ENCODE results near the gene CCDC154. TPM values are rescaled to one million over a fixed set of nuclear protein-coding genes. Genes with fewer than 3 reads are reported as not detected.

CCDC154 gene
- total RNA-seq, 1 experiment from 2014 or later, result not detected

DNA sequence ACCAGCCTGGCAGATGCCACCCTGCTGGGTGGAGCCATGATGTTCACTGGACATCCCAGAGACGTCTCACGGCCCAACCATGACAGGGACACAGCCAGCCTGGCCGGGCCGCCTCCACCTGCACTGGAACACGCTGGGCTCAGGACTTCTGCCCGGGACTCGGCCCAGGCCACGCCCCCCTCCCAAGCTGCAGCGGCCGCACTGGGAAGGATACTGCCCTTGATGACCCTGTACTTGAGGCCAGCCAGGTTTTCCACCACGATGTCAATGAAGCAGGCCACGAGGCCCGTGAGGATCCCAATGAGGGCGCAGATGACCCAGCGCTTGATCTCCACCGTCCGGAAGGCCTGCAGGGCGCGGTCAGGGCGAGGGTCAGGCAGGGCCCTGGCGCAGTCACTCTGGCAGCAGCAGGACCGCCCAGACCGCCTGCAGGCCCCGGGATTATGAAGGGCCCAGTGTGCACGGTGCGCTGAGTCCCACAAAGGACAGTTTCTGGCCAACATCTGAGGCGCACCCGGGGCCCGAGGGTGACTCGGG is 16.3 kb upstream of the CCDC154 start:
- Histone ChIP-seq H4K20me1 (ENCODE audit: insufficient read depth, low read depth, low read length) (no peaks in the 10 kb centered on the region), H3K9me2 (replicated peaks; ENCODE audit: insufficient read depth, low read length) (no peaks in the 10 kb centered on the region), H3K4me2 (ENCODE audit: low read depth, low read length, poor library complexity, severe bottlenecking) (no peak overlapping the region), H3K79me2 (ENCODE audit: low read length) (no peaks in the 10 kb centered on the region), H3K27me3 (ENCODE audit: low read length) (no peaks in the 10 kb centered on the region), H3K4me1 (ENCODE audit: low read length) (no peaks in the 10 kb centered on the region), H3K9me3 (ENCODE audit: low read length) (no peaks in the 10 kb centered on the region), H3K4me3 (ENCODE audit: low read length) (no peak overlapping the region), H3K9ac (ENCODE audit: low read length) (no peak overlapping the region), H3K27ac (ENCODE audit: low read length) (no peak overlapping the region), H2AFZ (ENCODE audit: low read length) (no peak overlapping the region), H3K36me3 (ENCODE audit: insufficient read depth, low read length) (no peaks in the 10 kb centered on the region)
- no peak for DNase-seq

DNA sequence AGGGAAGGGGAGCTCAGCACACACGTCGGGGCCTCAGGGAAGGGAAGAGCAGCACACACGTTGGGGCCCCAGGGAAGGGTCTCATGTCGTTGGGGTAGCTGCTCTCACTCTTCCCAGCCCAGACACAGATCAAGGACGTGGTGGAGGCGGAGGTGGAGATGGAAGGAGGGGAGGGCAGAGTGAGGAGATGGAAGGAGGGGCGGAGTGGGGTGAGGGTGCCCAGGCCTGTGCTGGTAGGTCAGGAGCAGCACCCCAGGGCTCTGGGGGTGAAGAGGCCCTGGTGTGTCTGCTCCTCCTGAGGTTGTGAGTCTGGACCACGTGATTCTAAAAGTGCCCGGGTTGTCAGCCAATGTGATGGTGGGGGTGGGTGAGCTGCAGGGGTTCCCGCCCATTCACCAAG is 15.6 kb upstream of the CCDC154 start:
- Histone ChIP-seq H3K27ac (ENCODE audit: low read length) (no peak overlapping the region), H3K36me3 (ENCODE audit: insufficient read depth, low read length) (no peaks in the 10 kb centered on the region), H3K4me1 (ENCODE audit: low read length) (no peaks in the 10 kb centered on the region), H3K4me2 (ENCODE audit: low read depth, low read length, poor library complexity, severe bottlenecking) (no peak overlapping the region), H3K27me3 (ENCODE audit: low read length) (no peaks in the 10 kb centered on the region), H3K9me3 (ENCODE audit: low read length) (no peaks in the 10 kb centered on the region), H3K79me2 (ENCODE audit: low read length) (no peaks in the 10 kb centered on the region), H3K9me2 (replicated peaks; ENCODE audit: insufficient read depth, low read length) (no peaks in the 10 kb centered on the region), H3K9ac (ENCODE audit: low read length) (no peak overlapping the region), H2AFZ (ENCODE audit: low read length) (no peak overlapping the region), H3K4me3 (ENCODE audit: low read length) (no peak overlapping the region), H4K20me1 (ENCODE audit: insufficient read depth, low read depth, low read length) (no peaks in the 10 kb centered on the region)
- DNase-seq, result no peak

DNA sequence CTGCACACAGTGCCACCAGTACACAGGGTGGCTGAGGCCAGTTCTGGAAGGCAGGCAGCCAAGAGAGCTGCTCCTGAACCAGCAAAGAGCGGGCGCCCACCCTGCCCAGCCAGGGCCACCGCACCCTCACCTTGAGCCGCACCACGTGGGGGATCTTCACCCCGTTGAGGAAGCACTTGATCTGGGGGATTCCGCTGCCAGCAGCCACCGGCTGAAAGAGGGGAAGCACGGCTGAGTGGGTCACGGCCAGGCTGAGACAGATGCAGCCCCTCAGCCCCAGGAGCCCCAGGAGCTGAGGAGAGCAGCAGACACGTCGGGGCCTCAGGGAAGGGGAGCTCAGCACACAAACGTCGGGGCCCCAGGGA is 14.6 kb upstream of the CCDC154 start:
- Histone ChIP-seq H3K9me3 (ENCODE audit: low read length) (no peaks in the 10 kb centered on the region), H3K36me3 (ENCODE audit: insufficient read depth, low read length) (no peaks in the 10 kb centered on the region), H3K9me2 (replicated peaks; ENCODE audit: insufficient read depth, low read length) (no peaks in the 10 kb centered on the region), H3K9ac (ENCODE audit: low read length) (no peak overlapping the region), H3K4me2 (ENCODE audit: low read depth, low read length, poor library complexity, severe bottlenecking) (no peak overlapping the region), H3K4me3 (ENCODE audit: low read length) (no peak overlapping the region), H3K4me1 (ENCODE audit: low read length) (no peaks in the 10 kb centered on the region), H3K79me2 (ENCODE audit: low read length) (no peaks in the 10 kb centered on the region), H2AFZ (ENCODE audit: low read length) (no peak overlapping the region), H4K20me1 (ENCODE audit: insufficient read depth, low read depth, low read length) (no peaks in the 10 kb centered on the region), H3K27me3 (ENCODE audit: low read length) (no peaks in the 10 kb centered on the region), H3K27ac (ENCODE audit: low read length) (no peak overlapping the region)
- DNase-seq, result no peak

GRCh38 chr16:1458336-1458976 is 14.1 kb upstream of the CCDC154 start:
- no peaks in the 10 kb centered on the region for H3K79me2 ChIP-seq (ENCODE audit: low read length)
- H3K36me3 ChIP-seq (ENCODE audit: insufficient read depth, low read length), result no peaks in the 10 kb centered on the region
- no peak overlapping the region for H3K4me3 ChIP-seq (ENCODE audit: low read length)
- no peak for DNase-seq
- no peaks in the 10 kb centered on the region for H3K9me2 ChIP-seq (replicated peaks; ENCODE audit: insufficient read depth, low read length)
- no peaks in the 10 kb centered on the region for H3K9me3 ChIP-seq (ENCODE audit: low read length)
- H3K27me3 ChIP-seq (ENCODE audit: low read length), result no peaks in the 10 kb centered on the region
- H4K20me1 ChIP-seq (ENCODE audit: insufficient read depth, low read depth, low read length), result no peaks in the 10 kb centered on the region
- no peak overlapping the region for H3K9ac ChIP-seq (ENCODE audit: low read length)
- no peak overlapping the region for H3K4me2 ChIP-seq (ENCODE audit: low read depth, low read length, poor library complexity, severe bottlenecking)
- no peak overlapping the region for H2AFZ ChIP-seq (ENCODE audit: low read length)
- no peaks in the 10 kb centered on the region for H3K4me1 ChIP-seq (ENCODE audit: low read length)
- no peak overlapping the region for H3K27ac ChIP-seq (ENCODE audit: low read length)

DNA sequence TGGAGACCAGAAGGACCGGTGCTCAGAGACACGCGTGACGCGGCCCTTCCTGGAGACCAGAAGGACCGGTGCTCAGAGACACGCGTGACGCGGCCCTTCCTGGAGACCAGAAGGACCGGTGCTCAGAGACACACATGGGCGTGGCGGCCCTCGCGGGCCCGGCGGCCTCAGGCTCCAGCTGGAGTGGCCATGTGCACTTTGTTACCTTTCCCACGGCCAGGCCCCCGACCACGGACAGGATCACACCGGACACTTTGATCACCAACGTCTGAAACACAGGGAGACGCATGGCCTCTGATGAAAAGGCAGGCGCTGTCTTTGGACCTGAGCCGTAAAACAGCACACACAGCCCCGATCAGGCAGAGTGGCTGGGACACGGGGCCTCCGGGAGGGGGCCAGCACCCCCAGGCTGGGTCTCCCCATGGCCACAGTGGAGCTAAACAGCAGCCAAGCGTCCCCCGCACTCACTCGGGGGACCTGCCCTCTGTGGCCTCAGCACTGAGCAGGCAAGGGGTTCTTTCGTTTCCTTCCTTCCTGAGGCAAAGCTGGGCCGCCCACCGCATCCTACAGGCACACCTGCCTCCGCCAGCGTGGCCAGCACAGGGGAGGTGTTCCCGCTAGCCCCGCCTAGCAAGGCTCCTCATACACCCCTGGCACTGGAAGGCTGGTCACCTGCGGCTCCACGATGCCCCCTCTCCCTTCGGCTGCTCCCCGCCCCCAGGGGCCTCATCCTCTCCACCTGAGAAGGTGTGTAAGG is 13.3 kb upstream of the CCDC154 start:
- no peaks in the 10 kb centered on the region for H3K9me3 ChIP-seq (ENCODE audit: low read length)
- no peak overlapping the region for H3K9ac ChIP-seq (ENCODE audit: low read length)
- H3K4me1 ChIP-seq (ENCODE audit: low read length), result no peaks in the 10 kb centered on the region
- H4K20me1 ChIP-seq (ENCODE audit: insufficient read depth, low read depth, low read length), result no peaks in the 10 kb centered on the region
- no peak overlapping the region for H3K4me2 ChIP-seq (ENCODE audit: low read depth, low read length, poor library complexity, severe bottlenecking)
- no peaks in the 10 kb centered on the region for H3K27me3 ChIP-seq (ENCODE audit: low read length)
- no peak overlapping the region for H3K27ac ChIP-seq (ENCODE audit: low read length)
- H3K36me3 ChIP-seq (ENCODE audit: insufficient read depth, low read length), result no peaks in the 10 kb centered on the region
- H3K9me2 ChIP-seq (replicated peaks; ENCODE audit: insufficient read depth, low read length), result no peaks in the 10 kb centered on the region
- H2AFZ ChIP-seq (ENCODE audit: low read length), result no peak overlapping the region
- H3K79me2 ChIP-seq (ENCODE audit: low read length), result no peaks in the 10 kb centered on the region
- no peak for DNase-seq
- H3K4me3 ChIP-seq (ENCODE audit: low read length), result no peak overlapping the region

- no peaks in the 10 kb centered on the region for H3K36me3 ChIP-seq (ENCODE audit: insufficient read depth, low read length)
- H3K4me2 ChIP-seq (ENCODE audit: low read depth, low read length, poor library complexity, severe bottlenecking), result no peak overlapping the region
- H2AFZ ChIP-seq (ENCODE audit: low read length), result no peak overlapping the region
- no peaks in the 10 kb centered on the region for H4K20me1 ChIP-seq (ENCODE audit: insufficient read depth, low read depth, low read length)
- no peaks in the 10 kb centered on the region for H3K9me3 ChIP-seq (ENCODE audit: low read length)
- no peak overlapping the region for H3K27ac ChIP-seq (ENCODE audit: low read length)
- no peak for DNase-seq
- H3K79me2 ChIP-seq (ENCODE audit: low read length), result no peaks in the 10 kb centered on the region
- H3K9ac ChIP-seq (ENCODE audit: low read length), result no peak overlapping the region
- no peak overlapping the region for H3K4me3 ChIP-seq (ENCODE audit: low read length)
- H3K27me3 ChIP-seq (ENCODE audit: low read length), result no peaks in the 10 kb centered on the region
- no peaks in the 10 kb centered on the region for H3K9me2 ChIP-seq (replicated peaks; ENCODE audit: insufficient read depth, low read length)
- no peaks in the 10 kb centered on the region for H3K4me1 ChIP-seq (ENCODE audit: low read length)
These were observed 12.6 kb upstream of the CCDC154 start for GRCh38 chr16:1456951-1457350.

DNA sequence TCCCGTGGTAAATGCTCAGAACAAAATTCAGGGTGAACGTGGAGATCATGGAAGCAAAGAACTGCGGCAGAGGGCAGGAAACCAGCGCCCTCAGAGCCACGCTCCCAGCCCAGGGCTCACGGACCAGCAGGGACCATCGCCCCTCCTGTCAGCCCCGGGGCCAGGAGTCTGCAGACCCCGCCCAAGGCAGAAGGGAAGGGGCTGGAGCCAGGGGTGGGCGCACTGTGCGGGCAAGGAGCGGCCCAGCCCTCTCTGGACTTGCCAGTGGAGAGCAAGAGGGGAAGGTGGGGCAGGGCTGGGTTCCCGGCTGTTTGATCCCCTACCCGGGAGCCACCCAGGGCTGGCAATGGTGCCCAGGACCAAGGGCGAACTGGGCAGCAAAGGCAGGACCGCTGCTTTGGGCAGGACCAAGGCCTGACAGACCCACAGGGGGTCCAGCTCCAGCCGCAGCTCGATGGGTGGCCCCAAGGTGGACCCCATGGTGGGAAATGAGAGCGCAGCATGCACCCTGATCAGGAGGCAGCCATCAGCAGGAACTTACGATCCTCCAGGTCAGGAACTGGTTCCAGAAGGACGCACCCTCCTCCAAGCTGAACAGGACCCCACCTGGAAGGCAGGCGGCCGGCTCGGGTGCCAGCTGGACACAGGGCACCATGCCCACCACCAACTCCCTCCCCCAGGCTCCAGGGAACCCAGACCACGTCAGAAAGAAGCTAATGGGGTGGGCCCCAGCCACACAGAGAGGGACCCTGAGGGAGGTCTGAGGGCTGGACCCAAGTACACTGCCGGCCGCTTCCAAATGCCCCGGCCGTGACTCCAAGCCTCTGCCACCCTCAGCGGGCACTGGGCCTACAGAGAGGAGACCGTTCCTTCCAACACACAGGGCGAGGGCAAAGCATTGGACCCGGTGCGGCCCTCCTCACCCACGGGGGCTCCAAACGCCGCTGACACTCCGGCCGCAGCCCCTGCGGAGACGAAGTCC is 11.1 kb upstream of the CCDC154 start:
- no peaks in the 10 kb centered on the region for H3K79me2 ChIP-seq (ENCODE audit: low read length)
- no peak overlapping the region for H3K27ac ChIP-seq (ENCODE audit: low read length)
- no peaks in the 10 kb centered on the region for H3K36me3 ChIP-seq (ENCODE audit: insufficient read depth, low read length)
- H3K9me2 ChIP-seq (replicated peaks; ENCODE audit: insufficient read depth, low read length), result no peaks in the 10 kb centered on the region
- H4K20me1 ChIP-seq (ENCODE audit: insufficient read depth, low read depth, low read length), result no peaks in the 10 kb centered on the region
- H3K9ac ChIP-seq (ENCODE audit: low read length), result no peak overlapping the region
- H3K27me3 ChIP-seq (ENCODE audit: low read length), result no peaks in the 10 kb centered on the region
- H2AFZ ChIP-seq (ENCODE audit: low read length), result no peak overlapping the region
- H3K4me1 ChIP-seq (ENCODE audit: low read length), result no peaks in the 10 kb centered on the region
- no peak overlapping the region for H3K4me3 ChIP-seq (ENCODE audit: low read length)
- H3K4me2 ChIP-seq (ENCODE audit: low read depth, low read length, poor library complexity, severe bottlenecking), result no peak overlapping the region
- no peaks in the 10 kb centered on the region for H3K9me3 ChIP-seq (ENCODE audit: low read length)
- DNase-seq, result no peak

DNA sequence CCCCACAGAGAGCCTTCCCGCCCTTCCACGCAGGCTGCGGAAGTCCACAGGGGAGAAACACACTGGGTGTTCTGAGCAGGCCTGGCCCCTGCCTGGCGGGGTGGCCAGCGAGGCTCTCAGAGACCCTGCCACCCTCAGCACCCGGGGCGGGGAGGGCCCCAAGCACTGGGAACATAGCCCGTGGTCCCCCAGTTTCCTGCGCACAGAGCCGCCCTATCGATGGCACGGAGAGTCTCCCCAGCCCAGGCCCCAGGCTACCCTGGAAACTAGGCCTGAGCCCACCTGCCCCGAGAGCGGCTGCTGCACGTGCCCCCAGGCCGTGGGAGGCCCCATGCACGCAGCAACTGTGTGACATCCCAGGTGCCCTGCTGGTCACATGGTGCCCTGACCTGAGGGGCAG is 10.2 kb upstream of the CCDC154 start:
- Histone ChIP-seq H3K4me3 (ENCODE audit: low read length) (no peak overlapping the region), H4K20me1 (ENCODE audit: insufficient read depth, low read depth, low read length) (no peaks in the 10 kb centered on the region), H3K36me3 (ENCODE audit: insufficient read depth, low read length) (no peaks in the 10 kb centered on the region), H3K4me1 (ENCODE audit: low read length) (no peaks in the 10 kb centered on the region), H3K9me2 (replicated peaks; ENCODE audit: insufficient read depth, low read length) (no peaks in the 10 kb centered on the region), H3K79me2 (ENCODE audit: low read length) (no peaks in the 10 kb centered on the region), H3K9me3 (ENCODE audit: low read length) (no peaks in the 10 kb centered on the region), H3K4me2 (ENCODE audit: low read depth, low read length, poor library complexity, severe bottlenecking) (no peak overlapping the region), H3K27me3 (ENCODE audit: low read length) (no peaks in the 10 kb centered on the region), H3K9ac (ENCODE audit: low read length) (no peak overlapping the region), H3K27ac (ENCODE audit: low read length) (no peak overlapping the region), H2AFZ (ENCODE audit: low read length) (no peak overlapping the region)
- no peak for DNase-seq

Data from Karpas-422 (cell line).